GM11168 (cell line): ENCODE results near the gene FYN.
"Not testable (repeated sequence)": the region's sequence is repeated elsewhere in the genome, so short reads cannot be mapped to it uniquely, and the experiment has no call there.

Experiments
- in situ Hi-C: fragments of 300-500 bp; cut with MboI; formaldehyde crosslinking; loops from one replicate; pipeline ENCODE4 v1.12.0; 2022; ENCODE audit warnings: low sequenced_read_pairs; ENCODE audit not compliant: unreplicated experiment

The FYN gene

GRCh38 chr6:111837641-111838500 lies 35.4 kb downstream of the FYN start:
- in situ Hi-C loops: no loop called here

GRCh38 chr6:111837007-111837406 lies 36.2 kb downstream of the FYN start:
- in situ Hi-C loops: no loop called here

DNA sequence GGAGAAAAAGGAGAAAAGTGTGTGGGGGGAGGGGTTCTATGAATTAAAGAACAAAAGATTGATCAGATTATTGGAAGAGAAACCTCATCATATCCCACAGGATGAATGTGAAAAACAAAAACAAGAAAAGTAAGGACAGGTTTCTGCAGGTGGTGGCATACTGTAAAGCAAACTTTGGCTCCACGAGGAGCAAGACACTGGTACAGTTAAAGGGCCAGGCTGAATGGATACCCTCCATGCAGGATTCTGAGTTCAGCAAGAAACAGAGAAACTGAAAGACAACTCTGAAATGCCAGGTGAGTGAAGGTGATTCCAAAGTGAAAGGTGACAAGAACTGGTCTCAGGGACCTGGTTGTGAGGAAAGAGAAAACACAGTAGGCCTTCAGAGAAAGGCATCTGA lies 37.4 kb downstream of the FYN start:
- in situ Hi-C loops: no loop called here

GRCh38 chr6:111835398-111835797 lies 37.9 kb downstream of the FYN start:
- in situ Hi-C loops: not testable (repeated sequence)

GRCh38 chr6:111834356-111834755 lies 38.9 kb downstream of the FYN start:
- in situ Hi-C loops: no loop called here

DNA sequence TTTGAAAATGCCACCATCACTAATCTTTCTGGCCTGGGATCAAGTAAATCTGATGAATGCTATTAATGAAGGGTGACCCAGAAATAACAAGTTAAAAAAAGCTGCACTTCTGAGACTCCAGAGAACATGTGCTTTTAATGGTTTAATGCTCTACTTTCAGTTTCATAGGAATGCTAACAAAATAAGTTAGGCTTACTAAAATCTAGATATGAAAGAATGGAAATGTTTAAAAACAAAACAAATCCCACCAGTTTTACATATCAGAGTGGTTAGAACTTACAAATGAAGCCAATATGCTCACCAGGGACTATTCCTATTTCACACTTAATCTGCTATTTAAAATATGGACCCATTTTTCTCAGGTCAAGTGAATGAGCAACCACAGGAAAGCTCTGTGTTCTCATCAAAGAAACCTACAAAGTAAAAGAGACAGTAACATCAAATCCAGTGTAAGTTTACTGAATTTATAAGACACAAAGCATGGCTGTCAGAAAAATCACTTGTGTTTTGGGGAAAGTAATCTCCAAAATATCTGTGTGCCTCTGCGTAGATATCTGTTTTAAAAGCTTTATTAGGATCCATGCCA lies 40.3 kb downstream of the FYN start:
- in situ Hi-C loops: no loop called here

GRCh38 chr6:111831408-111831807 lies 41.8 kb downstream of the FYN start:
- in situ Hi-C loops: no loop called here

DNA sequence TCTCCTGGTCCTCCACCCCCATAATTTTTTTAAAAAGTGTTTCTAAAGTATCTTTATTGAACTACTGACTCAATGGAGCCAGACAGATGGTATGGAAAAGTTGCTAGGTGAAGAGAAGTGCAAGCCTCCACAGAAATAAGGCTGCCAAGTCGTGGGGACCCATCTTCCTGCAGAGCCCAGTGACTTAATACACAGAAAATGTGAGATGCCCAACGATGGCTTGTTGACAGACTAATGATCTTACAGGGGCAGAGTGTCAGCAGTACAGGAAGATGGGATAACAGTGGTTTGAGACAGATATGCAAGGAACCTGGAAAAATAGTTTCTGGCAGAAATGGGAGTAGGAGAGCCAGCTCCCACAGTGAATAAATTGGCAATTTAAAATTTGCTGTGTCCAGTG lies 43.3 kb downstream of the FYN start:
- in situ Hi-C loops: no loop called here

DNA sequence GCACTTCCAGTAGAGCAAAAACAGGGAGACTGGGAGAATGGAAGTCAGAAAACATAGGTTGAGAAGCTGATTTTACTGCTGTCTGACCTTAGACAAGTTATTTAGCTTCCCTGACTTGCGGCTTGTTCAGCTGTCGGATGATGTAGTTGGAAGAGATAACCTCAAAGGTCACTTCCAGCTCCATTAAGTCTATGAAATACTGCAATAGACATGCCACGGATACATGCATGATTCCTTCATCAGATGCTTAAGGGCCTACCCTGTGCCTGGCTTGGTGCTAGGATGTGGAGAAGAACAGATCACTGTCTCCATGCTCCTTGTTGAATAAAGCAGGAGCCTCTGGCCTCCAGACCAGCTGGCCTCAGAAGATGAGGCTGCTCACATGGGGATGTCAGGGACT lies 43.7 kb downstream of the FYN start:
- in situ Hi-C loops: no loop called here

- in situ Hi-C loops: no loop called here
Measured at GRCh38 chr6:111828809-111829208, 44.4 kb downstream of the FYN start.

DNA sequence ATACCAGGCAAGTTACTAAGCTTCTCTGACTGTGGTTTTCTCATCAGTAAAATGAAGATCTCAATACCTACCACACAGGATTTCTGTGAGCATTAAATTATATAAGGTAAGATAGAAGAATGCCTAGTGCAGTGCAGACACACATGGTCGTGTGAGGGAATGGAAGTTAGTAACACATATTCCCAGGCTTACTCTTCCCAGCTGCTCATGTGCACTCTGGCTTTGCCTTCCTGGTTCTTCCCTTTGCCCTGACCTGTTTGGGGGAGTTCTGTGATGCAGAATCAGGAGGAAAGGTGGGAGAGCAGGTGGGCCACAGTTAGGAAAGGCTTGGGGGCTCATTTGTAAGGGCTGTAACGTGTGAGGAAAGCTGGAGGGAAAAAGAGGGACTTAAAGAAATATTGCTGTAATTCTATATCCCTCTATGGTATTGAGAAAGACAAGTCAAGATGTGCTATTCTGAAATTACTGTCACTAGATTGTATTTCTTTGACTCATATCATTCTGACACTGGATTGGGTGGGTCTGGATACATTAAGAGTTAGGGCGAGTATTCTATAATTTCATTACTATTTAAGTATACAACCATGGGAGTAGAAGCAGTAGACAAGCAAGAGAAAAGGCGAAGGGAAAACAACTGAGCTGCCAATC lies 47.7 kb downstream of the FYN start:
- in situ Hi-C loops: no loop called here

DNA sequence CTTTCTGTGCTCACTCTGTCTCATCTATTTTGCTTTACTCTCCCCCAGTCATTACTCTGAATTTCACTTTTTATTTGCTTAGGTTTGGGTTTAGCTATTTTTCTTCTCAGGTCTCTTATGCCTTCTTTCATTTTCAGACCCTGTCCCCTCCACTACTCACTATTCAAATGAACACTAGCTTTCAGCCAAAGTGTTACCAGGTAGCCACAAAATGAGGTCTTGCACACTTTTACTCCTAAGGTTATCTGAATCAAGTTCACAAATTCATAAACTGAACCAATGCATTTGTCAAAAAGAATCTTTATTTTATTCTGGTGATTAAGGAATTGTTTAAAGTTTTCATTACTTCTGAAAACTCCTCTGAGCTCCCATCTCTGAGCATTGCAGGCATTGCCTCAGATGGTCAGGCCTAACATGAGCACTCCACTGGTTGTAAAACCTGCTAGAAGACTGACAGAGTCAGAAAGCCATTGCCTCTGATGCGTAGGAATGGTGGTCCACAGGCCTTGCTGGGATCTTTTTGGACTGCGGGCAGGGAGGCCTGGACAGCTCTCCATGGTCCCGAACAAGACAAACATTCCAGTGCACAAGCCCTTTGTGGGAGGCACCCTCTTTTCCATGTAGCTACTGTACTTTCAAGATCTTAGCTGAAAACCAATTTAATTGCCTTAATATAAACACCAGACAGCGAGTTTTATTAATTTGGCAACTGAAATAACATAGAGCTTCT lies 48.5 kb downstream of the FYN start:
- in situ Hi-C loops: no loop called here

DNA sequence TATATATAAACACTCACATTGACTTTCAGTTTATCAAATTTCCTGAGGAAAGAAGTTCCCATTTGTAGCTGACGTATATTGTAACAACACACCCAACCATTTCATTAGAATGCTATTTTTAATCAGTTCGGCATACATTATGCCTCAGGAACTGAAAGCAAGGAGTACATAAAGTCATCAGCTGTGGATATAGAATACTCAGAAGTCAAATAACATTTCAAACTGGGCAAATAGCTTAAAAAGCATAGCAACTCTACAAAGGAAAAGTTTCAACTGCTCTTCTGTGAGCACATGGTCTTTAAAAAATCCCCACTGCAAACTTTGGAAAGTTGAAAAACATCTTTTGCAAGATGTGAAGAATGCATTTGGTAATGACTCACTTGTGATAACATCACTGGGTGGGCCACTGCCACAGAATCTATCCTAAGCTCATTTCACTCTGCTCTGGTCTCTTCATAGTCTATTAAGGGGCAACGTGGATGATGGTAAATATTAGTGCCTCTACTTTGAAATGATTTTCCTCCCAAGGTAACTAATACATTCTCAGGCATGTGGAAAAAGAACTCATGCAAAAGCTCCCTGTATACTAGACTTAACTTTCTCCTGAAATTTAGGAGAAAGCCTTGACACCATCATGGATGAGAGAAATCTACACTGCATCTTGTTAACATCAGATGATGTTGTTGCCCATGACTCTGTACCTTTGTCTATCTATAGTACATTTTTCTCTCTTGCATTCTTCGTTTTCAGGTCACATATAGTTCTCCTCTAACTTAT lies 49.2 kb downstream of the FYN start:
- in situ Hi-C loops: no loop called here

GRCh38 chr6:111823012-111823411 lies 50.2 kb downstream of the FYN start:
- in situ Hi-C loops: no loop called here

- in situ Hi-C loops: no loop called here
Measured at GRCh38 chr6:111819458-111819857, 53.8 kb downstream of the FYN start.

- in situ Hi-C loops: no loop called here
Measured at GRCh38 chr6:111818539-111819226, 54.6 kb downstream of the FYN start.

- in situ Hi-C loops: no loop called here
Measured at GRCh38 chr6:111817451-111818120, 55.7 kb downstream of the FYN start.

- in situ Hi-C loops: no loop called here
Measured at GRCh38 chr6:111813677-111814310, 59.5 kb downstream of the FYN start.
